IPS-15b (cell line): ENCODE measurements around the gene JDP2.

Experiments used
- H3K27me3 ChIP-seq: one replicate; pipeline ENCODE4 v1.6.1; 2013; ENCODE audit warnings: low read length; ENCODE audit not compliant: control insufficient read depth, insufficient read depth
- H3K36me3 ChIP-seq: one replicate; pipeline ENCODE4 v1.6.1; 2013; ENCODE audit warnings: low read length; ENCODE audit not compliant: control insufficient read depth, insufficient read depth
- H3K4me1 ChIP-seq: one replicate; pipeline ENCODE4 v1.6.1; 2013; ENCODE audit warnings: mild to moderate bottlenecking, low read length; ENCODE audit not compliant: control insufficient read depth, insufficient read depth
- H3K4me3 ChIP-seq: one replicate; pipeline ENCODE4 v1.5.1; 2013; ENCODE audit warnings: low read depth, low read length
- H3K9ac ChIP-seq: one replicate; pipeline ENCODE4 v1.6.1; 2013; ENCODE audit warnings: low read depth, mild to moderate bottlenecking, low read length
- H3K9me3 ChIP-seq: one replicate; pipeline ENCODE4 v1.6.1; 2013; ENCODE audit warnings: mild to moderate bottlenecking, low read length; ENCODE audit not compliant: control insufficient read depth, insufficient read depth

JDP2 gene

DNA sequence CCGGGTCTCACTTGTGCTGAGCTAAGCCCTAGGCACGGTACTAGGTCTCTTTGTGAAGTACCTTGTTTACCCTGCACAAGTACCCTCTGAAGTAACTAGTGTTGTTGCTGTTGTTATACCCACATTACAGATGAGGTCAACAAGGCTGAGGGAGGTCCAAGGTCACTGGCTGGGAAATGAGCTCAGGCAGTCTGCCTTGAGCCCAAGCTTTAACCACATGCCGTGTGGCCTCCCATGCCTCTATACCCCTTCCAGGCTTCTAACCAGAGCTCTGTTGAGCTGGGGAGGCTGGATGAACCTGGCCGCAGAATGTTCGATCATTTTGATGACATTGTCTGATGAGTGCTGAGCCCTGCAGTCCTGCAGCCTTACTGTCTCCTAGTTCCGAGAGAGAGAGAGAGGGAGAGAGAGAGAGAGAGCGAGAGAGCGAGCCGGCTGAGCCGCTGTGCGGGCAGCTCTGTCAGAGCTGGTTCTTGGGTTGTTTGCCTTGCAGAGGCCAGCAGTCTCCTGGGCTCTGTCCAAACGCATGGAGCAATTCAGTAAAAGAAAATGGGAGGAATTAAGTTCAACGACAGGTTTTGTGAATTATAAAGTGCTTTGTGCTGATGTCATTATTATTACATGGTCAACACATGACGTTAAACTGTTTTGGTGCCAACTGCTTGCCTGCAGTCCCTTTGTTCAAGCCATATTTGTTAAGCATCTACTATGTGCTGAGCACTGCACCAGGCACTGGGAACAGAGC, 13.1 kb downstream of the JDP2 start:
- no peak overlapping the region for H3K4me3 ChIP-seq
- H3K4me1 ChIP-seq, result peaks cover 8% of the 10 kb centered on the region
- H3K9ac ChIP-seq, result no peak overlapping the region
- peaks cover 11% of the 10 kb centered on the region for H3K36me3 ChIP-seq
- H3K9me3 ChIP-seq, result no peaks in the 10 kb centered on the region
- H3K27me3 ChIP-seq, result no peaks in the 10 kb centered on the region

DNA sequence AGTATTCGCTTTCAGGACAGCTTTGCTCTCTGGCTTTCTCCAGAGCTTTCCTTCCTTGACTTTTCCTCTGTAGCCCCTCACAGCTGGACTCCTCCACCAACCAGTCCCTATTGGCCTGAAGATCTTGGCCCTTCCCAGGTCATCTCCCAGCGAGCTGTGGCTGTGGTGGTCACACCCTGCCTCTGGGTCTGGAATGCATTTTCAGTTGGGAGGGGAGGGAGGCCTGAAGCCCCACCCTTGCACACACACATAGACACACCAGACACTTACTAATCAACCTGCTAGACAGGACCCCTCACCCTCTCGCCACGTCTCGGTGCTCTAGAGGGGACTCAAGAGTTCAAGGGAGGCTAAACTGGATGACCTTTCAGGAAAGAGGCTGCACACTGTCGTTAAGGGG, 13.9 kb downstream of the JDP2 start:
- peaks cover 11% of the 10 kb centered on the region for H3K36me3 ChIP-seq

GRCh38 chr14:75442166-75442565, 14.3 kb downstream of the JDP2 start:
- Histone ChIP-seq H3K4me1 (peaks cover 8% of the 10 kb centered on the region), H3K36me3 (peaks cover 11% of the 10 kb centered on the region), H3K4me3 (no peak overlapping the region), H3K27me3 (no peaks in the 10 kb centered on the region), H3K9ac (no peak overlapping the region), H3K9me3 (no peaks in the 10 kb centered on the region)

More for the DNA sequence above, 13.9 kb downstream of the JDP2 start:
- peaks cover 8% of the 10 kb centered on the region for H3K4me1 ChIP-seq
- H3K9me3 ChIP-seq, result no peaks in the 10 kb centered on the region
- no peak overlapping the region for H3K4me3 ChIP-seq
- no peaks in the 10 kb centered on the region for H3K27me3 ChIP-seq
- no peak overlapping the region for H3K9ac ChIP-seq

DNA sequence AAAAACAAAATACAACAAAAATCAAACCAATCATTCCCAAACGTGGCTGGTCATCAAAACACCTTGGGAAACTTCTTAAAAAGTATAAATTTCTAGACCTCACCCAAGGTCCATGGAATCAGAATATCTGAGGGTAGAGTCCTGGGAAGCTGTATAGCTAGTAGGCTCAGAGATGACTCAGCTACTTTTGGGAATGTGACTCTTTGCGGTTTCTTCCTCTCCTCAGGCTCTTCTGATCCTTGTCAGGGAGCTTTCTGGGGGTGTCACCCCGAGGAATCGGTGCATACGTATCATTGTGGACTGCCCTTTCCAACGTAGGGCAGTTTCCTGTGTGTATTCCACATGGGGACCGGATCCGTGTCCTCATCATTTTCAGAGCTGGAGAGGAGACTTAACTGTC, 14.8 kb downstream of the JDP2 start:
- Histone ChIP-seq H3K9me3 (no peaks in the 10 kb centered on the region), H3K9ac (no peak overlapping the region), H3K4me3 (no peak overlapping the region), H3K36me3 (peaks cover 11% of the 10 kb centered on the region), H3K4me1 (peaks cover 8% of the 10 kb centered on the region), H3K27me3 (no peaks in the 10 kb centered on the region)

- H3K36me3 ChIP-seq, result peaks cover 6% of the 10 kb centered on the region
- peaks cover 6% of the 10 kb centered on the region for H3K4me1 ChIP-seq
- no peaks in the 10 kb centered on the region for H3K27me3 ChIP-seq
- no peaks in the 10 kb centered on the region for H3K9me3 ChIP-seq
- no peak overlapping the region for H3K9ac ChIP-seq
- no peak overlapping the region for H3K4me3 ChIP-seq
These were observed 15.6 kb downstream of the JDP2 start for GRCh38 chr14:75443203-75443969.

DNA sequence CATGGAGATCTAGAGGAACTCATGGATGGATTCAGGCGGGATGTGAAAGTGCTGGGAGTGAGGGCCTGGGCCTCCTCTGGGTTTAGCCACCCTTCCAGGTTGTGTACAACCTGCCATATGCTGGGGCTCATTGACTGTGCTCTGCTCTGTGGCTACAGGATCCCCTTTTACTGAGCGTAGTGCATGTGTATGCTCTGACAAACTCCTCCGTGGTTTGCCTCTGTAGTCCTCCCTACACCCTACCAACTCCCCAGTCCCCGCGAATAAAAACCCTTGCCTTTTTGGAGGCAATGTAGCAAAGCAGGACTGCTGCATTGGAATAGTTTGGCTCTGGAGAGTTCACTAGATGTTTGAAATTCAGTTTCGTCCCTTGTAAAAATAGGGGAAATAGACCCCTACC, 17.4 kb downstream of the JDP2 start:
- Histone ChIP-seq H3K9ac (no peak overlapping the region), H3K4me3 (no peak overlapping the region), H3K27me3 (no peaks in the 10 kb centered on the region), H3K36me3 (peaks cover 6% of the 10 kb centered on the region), H3K4me1 (peaks cover 6% of the 10 kb centered on the region), H3K9me3 (no peaks in the 10 kb centered on the region)

DNA sequence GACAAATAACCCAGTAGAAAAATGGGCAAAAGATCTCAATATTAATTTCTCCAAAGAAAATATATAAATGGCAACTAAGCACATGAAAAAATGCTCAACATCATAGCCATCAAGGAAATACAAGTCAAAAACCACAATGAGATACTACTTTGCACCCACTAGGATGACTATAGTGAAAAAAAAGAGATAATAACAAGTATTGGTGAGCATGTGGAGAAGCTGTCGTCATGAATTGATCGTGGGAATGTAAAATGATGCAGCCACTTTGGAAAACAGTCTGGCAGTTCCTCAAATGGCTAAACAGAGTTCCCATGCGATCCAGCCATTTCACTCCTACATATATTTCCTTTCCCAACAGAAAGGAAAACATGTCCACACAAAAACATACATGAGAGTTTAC, 18.1 kb downstream of the JDP2 start:
- Histone ChIP-seq H3K9ac (no peak overlapping the region), H3K36me3 (peaks cover 3% of the 10 kb centered on the region), H3K4me3 (no peak overlapping the region), H3K4me1 (peaks cover 6% of the 10 kb centered on the region), H3K27me3 (no peaks in the 10 kb centered on the region), H3K9me3 (no peaks in the 10 kb centered on the region)

DNA sequence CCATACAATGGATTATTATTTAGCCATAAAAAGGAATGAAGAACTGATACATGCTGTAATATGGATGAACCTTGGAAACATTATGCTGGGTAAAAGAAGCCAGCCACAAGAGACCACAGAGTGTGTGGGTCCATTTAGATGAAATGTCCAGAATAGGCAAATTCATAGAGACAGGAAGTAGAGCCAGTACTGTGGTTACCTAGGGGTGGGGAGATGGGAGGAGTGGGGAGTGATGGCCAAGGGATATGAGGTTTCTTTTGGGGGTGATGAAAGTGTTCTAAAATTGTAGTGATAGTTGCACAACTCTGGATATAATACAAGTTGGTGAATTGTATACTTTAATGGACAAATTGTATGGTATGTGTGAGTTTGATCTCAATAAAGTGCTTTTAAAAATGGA, 18.6 kb downstream of the JDP2 start:
- Histone ChIP-seq H3K9me3 (no peaks in the 10 kb centered on the region), H3K4me1 (peaks cover 6% of the 10 kb centered on the region), H3K4me3 (no peak overlapping the region), H3K27me3 (no peaks in the 10 kb centered on the region), H3K9ac (no peak overlapping the region), H3K36me3 (peaks cover 3% of the 10 kb centered on the region)

DNA sequence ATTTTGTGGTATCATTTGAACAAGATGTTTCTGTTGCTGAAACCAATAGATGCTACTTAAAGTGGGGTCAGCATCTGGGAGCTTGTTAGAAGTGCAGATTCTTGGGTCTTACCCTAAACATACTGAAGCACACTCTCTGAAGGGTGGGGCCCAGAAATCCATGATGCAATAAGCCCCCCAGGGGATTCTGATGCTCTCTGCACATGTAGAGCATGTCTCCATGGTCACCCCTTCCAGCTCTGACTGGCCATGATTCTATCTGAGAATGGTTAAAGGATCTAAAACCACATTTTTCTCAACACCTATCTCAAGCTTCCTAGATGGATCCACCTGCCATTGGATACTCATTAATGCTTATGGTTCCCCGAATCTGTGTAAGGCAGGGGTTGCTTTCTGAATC, 20.4 kb downstream of the JDP2 start:
- Histone ChIP-seq H3K9me3 (no peaks in the 10 kb centered on the region), H3K36me3 (peaks cover 3% of the 10 kb centered on the region), H3K27me3 (no peaks in the 10 kb centered on the region), H3K4me1 (peaks cover under 1% of the 10 kb centered on the region), H3K9ac (no peak overlapping the region), H3K4me3 (no peak overlapping the region)

DNA sequence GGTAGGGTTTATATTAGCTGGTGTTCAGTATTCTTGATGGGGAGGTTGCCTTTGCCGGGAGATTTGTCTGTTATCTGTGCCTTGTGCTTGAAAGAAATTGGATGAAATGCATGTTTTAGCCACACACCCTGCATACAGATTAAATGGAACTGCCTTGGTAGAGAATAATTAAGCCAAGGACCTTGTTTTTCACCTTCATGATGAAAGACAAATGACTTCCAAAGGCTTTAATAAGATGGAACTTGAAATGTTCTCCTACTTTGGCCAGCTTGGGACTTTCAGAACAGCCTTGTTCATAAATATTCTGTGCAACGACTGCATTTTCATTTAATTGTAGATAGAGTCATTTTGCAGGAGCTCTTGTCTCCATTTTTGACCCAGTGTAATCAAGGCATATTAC, 21.2 kb downstream of the JDP2 start:
- no peaks in the 10 kb centered on the region for H3K9me3 ChIP-seq
- H3K9ac ChIP-seq, result no peak overlapping the region
- H3K27me3 ChIP-seq, result no peaks in the 10 kb centered on the region
- peaks cover 3% of the 10 kb centered on the region for H3K36me3 ChIP-seq
- H3K4me1 ChIP-seq, result peaks cover 8% of the 10 kb centered on the region
- no peak overlapping the region for H3K4me3 ChIP-seq

DNA sequence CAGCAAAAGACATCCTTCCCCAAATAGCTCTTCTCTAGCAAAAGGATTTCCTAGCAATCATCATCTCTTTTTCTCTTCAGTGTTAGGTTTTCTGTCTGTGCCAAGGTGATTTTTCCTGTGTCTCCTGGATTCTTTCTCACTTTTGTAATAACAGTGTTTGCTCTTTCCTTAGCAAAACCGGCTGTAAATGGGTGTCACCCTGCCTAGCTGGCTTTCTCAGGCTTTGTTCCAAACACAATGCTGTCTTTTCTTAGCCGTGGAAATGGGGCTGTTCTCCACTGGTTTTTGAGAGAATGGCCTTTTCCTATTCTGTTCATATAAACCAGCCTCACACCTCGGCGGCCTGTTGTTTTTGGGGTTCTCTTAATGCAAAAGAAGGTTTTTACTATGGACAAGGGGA, 21.9 kb downstream of the JDP2 start:
- no peaks in the 10 kb centered on the region for H3K27me3 ChIP-seq
- H3K36me3 ChIP-seq, result peaks cover 3% of the 10 kb centered on the region
- no peak overlapping the region for H3K9ac ChIP-seq
- no peak overlapping the region for H3K4me3 ChIP-seq
- no peaks in the 10 kb centered on the region for H3K9me3 ChIP-seq
- peaks cover 8% of the 10 kb centered on the region for H3K4me1 ChIP-seq
